Fibroblast of mammary gland (primary cell): ENCODE measurements around the gene SYMPK.

Experiments used
- DNase-seq: peaks from one replicate; pipeline ENCODE4 v3.0.0-alpha.2; 2010; ENCODE audit warnings: low read depth
- H3K4me3 ChIP-seq: 2 replicates; pipeline ENCODE4 v1.5.1; 2011; ENCODE audit warnings: low read depth, mild to moderate bottlenecking, low read length, moderate library complexity; ENCODE audit not compliant: control insufficient read depth
- TF ChIP-seq, protein P1 (sequence below): conservative IDR thresholded peaks from 2 replicates; pipeline ENCODE4 v1.5.1; 2011; ENCODE audit warnings: low read depth, low read length, inconsistent platforms; ENCODE audit not compliant: control insufficient read depth, insufficient read depth

Gene SYMPK

DNA sequence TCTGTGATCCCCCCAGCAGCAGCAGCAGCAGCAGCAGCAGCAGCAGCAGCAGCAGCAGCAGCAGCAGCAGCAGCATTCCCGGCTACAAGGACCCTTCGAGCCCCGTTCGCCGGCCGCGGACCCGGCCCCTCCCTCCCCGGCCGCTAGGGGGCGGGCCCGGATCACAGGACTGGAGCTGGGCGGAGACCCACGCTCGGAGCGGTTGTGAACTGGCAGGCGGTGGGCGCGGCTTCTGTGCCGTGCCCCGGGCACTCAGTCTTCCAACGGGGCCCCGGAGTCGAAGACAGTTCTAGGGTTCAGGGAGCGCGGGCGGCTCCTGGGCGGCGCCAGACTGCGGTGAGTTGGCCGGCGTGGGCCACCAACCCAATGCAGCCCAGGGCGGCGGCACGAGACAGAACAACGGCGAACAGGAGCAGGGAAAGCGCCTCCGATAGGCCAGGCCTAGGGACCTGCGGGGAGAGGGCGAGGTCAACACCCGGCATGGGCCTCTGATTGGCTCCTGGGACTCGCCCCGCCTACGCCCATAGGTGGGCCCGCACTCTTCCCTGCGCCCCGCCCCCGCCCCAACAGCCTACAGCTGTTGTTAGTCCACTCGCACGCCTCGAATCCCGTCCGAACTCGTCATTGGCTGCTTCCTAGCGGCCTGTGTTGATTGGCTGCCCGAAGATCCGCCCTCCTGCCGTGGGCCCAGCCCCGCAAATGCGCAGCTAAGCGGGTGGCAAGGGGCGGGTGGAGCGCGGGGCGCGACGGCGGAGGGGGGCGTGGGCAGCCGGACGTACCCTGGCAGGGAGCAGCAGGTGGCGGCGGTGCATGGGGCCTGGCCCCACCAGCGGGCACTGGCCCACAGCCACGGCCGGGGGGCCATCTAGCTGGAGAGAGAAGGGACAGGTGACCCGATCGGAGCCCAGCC is 92.5 kb downstream of the SYMPK start:
- peak overlapping the region; percentile 59 for H3K4me3 ChIP-seq
- DNase-seq = peak; percentile 97
- TF ChIP-seq, protein P1, sequence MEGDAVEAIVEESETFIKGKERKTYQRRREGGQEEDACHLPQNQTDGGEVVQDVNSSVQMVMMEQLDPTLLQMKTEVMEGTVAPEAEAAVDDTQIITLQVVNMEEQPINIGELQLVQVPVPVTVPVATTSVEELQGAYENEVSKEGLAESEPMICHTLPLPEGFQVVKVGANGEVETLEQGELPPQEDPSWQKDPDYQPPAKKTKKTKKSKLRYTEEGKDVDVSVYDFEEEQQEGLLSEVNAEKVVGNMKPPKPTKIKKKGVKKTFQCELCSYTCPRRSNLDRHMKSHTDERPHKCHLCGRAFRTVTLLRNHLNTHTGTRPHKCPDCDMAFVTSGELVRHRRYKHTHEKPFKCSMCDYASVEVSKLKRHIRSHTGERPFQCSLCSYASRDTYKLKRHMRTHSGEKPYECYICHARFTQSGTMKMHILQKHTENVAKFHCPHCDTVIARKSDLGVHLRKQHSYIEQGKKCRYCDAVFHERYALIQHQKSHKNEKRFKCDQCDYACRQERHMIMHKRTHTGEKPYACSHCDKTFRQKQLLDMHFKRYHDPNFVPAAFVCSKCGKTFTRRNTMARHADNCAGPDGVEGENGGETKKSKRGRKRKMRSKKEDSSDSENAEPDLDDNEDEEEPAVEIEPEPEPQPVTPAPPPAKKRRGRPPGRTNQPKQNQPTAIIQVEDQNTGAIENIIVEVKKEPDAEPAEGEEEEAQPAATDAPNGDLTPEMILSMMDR = peak; percentile 49

DNA sequence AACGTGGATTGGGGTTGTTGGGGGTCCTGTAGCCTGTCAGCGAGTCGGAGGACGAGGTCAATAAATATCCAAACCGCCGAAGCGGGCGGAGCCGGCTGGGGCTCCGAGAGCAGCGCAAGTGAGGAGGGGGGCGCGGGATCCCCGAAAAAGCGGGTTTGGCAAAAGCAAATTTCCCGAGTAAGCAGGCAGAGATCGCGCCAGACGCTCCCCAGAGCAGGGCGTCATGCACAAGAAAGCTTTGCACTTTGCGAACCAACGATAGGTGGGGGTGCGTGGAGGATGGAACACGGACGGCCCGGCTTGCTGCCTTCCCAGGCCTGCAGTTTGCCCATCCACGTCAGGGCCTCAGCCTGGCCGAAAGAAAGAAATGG is 93.1 kb downstream of the SYMPK start:
- peak overlapping the region; percentile 59 for H3K4me3 ChIP-seq
- DNase-seq = peak; percentile 44
- TF ChIP-seq, protein P1 = no peak

DNA sequence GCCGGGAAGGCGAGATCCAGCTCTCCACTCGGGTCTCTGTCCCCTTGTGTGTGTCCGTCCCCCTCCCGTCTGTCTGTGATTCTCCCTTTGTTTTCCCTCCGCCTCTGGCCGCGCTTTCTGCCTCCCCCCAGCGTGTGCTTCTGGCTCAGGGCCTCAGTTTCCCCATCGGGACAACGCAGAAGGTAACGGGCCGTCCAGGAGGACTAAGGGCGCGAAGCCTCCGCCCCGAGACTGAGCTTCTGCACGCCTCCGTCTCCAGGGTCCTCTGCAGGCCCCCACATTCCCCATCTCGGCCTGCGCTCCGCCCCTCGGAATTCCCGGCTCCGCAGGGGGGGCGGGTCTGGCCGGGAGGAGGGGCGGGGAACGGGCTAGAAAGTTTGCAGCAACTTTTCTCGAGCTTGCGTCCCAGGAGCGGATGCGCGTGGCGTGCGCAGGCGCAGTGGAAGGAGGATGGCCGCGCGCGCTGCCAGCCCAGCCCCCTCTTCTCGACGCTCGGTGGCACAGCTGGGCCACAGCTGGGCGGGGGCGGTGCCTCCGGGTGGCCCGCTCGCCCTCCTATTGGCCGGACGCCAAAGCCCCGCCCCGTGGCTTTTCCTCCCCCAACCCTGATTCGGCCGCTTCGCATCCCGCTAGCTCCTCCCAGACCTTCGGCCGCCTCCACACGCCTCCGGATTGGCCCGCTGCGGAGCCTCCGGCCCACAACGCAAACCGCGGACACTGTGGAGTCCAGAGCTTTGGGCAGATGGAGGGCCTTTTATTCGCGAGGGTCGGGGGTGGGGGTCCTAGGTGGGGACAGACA is 93.8 kb downstream of the SYMPK start, which contains the start of gene SIX5:
Gene SIX5 (minus strand): TSS at position 269 of the 799 bp plus-strand sequence. CDS start 408 bp downstream, outside the sequence.
- TF ChIP-seq, protein P1 = no peak
- peak; percentile 96 for DNase-seq
- peak within 1 kb of the TSS; percentile 73 for H3K4me3 ChIP-seq

DNA sequence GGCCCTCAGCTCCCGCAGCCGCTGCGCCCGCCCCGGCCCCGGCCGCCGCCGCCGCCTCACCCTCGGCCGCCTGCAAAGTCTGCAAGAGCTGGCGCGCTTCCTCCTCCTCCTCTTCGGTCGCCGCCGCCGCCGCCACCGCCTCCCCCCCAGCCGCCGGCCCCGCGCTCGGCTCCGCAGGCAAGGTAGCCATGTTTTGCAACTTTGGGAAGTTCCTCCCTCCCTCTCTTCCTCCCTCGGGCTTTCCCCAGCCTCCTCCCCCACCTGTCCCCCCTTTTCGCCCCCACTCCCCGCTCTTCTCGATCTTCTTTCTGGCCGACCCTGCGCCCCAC is 94.3 kb downstream of the SYMPK start:
- peak; percentile 43 for DNase-seq
- TF ChIP-seq, protein P1 = no peak
- H3K4me3 ChIP-seq = peak overlapping the region; percentile 73

DNA sequence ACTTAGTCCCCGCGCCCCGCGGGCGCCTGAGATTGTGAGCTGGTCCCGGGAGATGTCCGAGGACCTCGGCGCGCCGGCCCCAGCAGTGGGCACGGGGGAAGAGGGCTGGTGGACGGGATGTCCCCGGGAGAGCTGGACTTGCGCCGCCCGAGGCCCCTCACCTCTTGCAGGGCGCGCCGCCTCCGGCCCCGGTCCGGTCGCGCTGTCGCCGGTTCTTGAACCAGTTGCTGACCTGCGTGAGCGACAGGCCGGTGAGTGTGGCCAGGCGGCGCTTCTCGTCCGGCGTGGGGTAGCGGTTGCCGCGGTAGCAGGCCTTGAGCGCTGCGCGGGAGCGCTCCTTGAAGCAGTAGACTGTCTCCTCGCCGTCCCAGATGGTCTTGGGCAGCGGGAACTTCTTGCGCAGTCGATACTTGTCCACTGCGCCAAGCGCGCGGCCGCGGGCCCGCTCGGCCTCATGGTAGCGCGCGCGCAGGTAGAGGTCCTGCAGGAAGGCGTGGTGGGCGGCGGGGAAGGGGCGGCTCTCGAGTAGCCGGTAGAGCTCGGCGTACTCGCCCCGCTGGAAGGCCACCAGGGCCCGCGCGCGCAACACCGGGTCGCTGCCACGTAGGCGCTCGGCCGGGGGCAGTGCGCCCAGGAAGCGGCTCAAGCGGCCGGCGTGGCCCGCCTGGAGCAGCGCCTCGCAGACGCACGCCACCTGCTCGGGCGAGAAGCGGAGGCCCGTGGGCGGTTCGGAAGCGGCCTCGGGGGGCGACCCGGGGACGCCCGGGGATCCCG is 94.9 kb downstream of the SYMPK start:
- H3K4me3 ChIP-seq = peak overlapping the region; percentile 73
- DNase-seq = peak; percentile 67
- TF ChIP-seq, protein P1 = no peak

DNA sequence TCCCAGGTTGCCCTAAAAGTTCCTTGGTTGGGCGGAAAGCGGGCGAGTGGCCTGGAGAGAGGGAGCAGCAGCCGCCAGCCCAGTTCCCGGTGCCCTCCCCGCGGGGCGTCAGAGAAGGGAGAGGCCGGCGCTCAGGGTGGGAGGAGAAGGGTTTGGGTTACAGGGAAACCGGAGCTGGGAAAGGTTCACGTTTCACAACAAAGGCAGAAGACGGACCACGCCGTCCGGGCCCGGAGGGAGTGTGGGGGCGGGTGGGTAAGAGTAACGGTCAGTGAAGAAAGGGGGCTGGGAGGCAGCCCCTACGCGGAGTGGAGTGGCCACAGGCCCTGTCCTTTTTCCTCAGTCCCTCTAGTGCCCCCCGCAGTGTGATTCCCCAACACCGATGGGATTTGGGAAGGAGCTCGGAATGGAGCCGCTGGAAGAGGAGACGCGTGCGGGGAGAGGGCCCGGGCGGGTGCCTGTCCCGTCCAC is 95.5 kb downstream of the SYMPK start:
- TF ChIP-seq, protein P1 = no peak
- peak overlapping the region; percentile 73 for H3K4me3 ChIP-seq
- peak; percentile 88 for DNase-seq
